WTC11 (cell line): ENCODE data around the gene EPS8L2. TPM values are rescaled to one million over a fixed set of nuclear protein-coding genes. Genes with fewer than 3 reads are reported as not detected.

Experiments
- ATAC-seq: fragments of 200-7000 bp; cut with Tn5 transposase; 2 replicates; pipeline ENCODE4 v1.10.0; 2021; ENCODE audit warnings: mild to moderate bottlenecking, moderate library complexity
- CTCF ChIA-PET: fragments of 300-600 bp; sonication (Branson Sonifier 250); formaldehyde crosslinking; loops from one replicate; lab custom pipeline; 2021; ENCODE audit warnings: antibody characterized with exemption; lab: Charles Lee
- POLR2A ChIA-PET: fragments of 350-600 bp; sonication (Branson Sonifier 250); formaldehyde crosslinking; loops from one replicate; lab custom pipeline; 2021; ENCODE audit warnings: antibody characterized with exemption; lab: Charles Lee
- DNase-seq: peaks from one replicate; pipeline ENCODE4 v3.0.0; 2021; ENCODE audit warnings: low spot score
- H3K27ac Mint-ChIP-seq: 2 replicates; pipeline ENCODE4 v1.8.0; 2021; ENCODE audit warnings: mixed read lengths
- H3K27me3 Mint-ChIP-seq: 2 replicates; pipeline ENCODE4 v1.8.0; 2021; ENCODE audit warnings: low read depth, mild to moderate bottlenecking, moderate library complexity, mixed read lengths
- H3K36me3 Mint-ChIP-seq: 2 replicates; pipeline ENCODE4 v1.8.0; 2021; ENCODE audit warnings: mixed read lengths
- H3K4me1 Mint-ChIP-seq: 2 replicates; pipeline ENCODE4 v1.8.0; 2022; ENCODE audit warnings: mixed read lengths
- H3K4me3 Mint-ChIP-seq: 2 replicates; pipeline ENCODE4 v1.8.0; 2021; ENCODE audit warnings: mild to moderate bottlenecking, moderate library complexity, mixed read lengths
- H3K9me3 Mint-ChIP-seq: 2 replicates; pipeline ENCODE4 v1.8.0; 2021; ENCODE audit warnings: mixed read lengths
- E2F4 ChIP-seq: sonication (generic); formaldehyde crosslinking; IDR thresholded peaks from 2 replicates; pipeline ENCODE4 v1.8.1; 2022; ENCODE audit warnings: low read depth, mild to moderate bottlenecking, moderate library complexity, missing genetic modification reagents, borderline replicate concordance
- E2F5 ChIP-seq: sonication (generic); formaldehyde crosslinking; IDR thresholded peaks from 2 replicates; pipeline ENCODE4 v1.8.1; 2022; ENCODE audit warnings: mild to moderate bottlenecking, moderate library complexity, missing genetic modification reagents
- EMX1 ChIP-seq: fragments of 250-450 bp; sonication (Bioruptor Pico); IDR thresholded peaks from 2 replicates; pipeline ENCODE4 v1.8.0; 2021; ENCODE audit warnings: mild to moderate bottlenecking
- FOXP1 ChIP-seq: sonication (generic); formaldehyde crosslinking; IDR thresholded peaks from 2 replicates; pipeline ENCODE4 v1.8.0; 2022; ENCODE audit warnings: missing genetic modification reagents, mild to moderate bottlenecking, moderate library complexity, borderline replicate concordance
- GABPB1 ChIP-seq: sonication (generic); formaldehyde crosslinking; IDR thresholded peaks from 2 replicates; pipeline ENCODE4 v1.8.1; 2023; ENCODE audit warnings: mild to moderate bottlenecking, missing genetic modification reagents
- HMGA2 ChIP-seq: fragments of 250-450 bp; sonication (Bioruptor Pico); IDR thresholded peaks from 2 replicates; pipeline ENCODE4 v1.4.0; 2021; ENCODE audit warnings: mild to moderate bottlenecking, moderate library complexity
- JUN ChIP-seq: sonication (generic); formaldehyde crosslinking; IDR thresholded peaks from 2 replicates; pipeline ENCODE4 v1.8.0; 2023; ENCODE audit warnings: mild to moderate bottlenecking, missing genetic modification reagents
- NR1H2 ChIP-seq: sonication (generic); formaldehyde crosslinking; IDR thresholded peaks from 2 replicates; pipeline ENCODE4 v1.9.0; 2021; ENCODE audit warnings: mild to moderate bottlenecking, moderate library complexity, missing genetic modification reagents
- NR3C1 ChIP-seq: sonication (generic); formaldehyde crosslinking; conservative IDR thresholded peaks from 2 replicates; pipeline ENCODE4 v1.8.1; 2023; ENCODE audit warnings: low read depth, mild to moderate bottlenecking, missing genetic modification reagents
- PRDM15 ChIP-seq: sonication (generic); formaldehyde crosslinking; IDR thresholded peaks from 2 replicates; pipeline ENCODE4 v1.8.0; 2022; ENCODE audit warnings: missing genetic modification reagents
- SMAD4 ChIP-seq: sonication (generic); formaldehyde crosslinking; IDR thresholded peaks from 2 replicates; pipeline ENCODE4 v1.8.0; 2022; ENCODE audit warnings: mild to moderate bottlenecking, missing genetic modification reagents
- SP1 ChIP-seq: sonication (generic); formaldehyde crosslinking; conservative IDR thresholded peaks from 2 replicates; pipeline ENCODE4 v1.8.1; 2022; ENCODE audit warnings: missing genetic modification reagents
- STAT6 ChIP-seq: sonication (generic); formaldehyde crosslinking; conservative IDR thresholded peaks from 2 replicates; pipeline ENCODE4 v1.8.1; 2023; ENCODE audit warnings: mild to moderate bottlenecking, low read depth, missing genetic modification reagents, moderate library complexity
- USF1 ChIP-seq: sonication (generic); formaldehyde crosslinking; IDR thresholded peaks from 2 replicates; pipeline ENCODE4 v1.8.0; 2022; ENCODE audit warnings: mild to moderate bottlenecking, missing genetic modification reagents
- ZNF121 ChIP-seq: sonication (generic); formaldehyde crosslinking; IDR thresholded peaks from 2 replicates; pipeline ENCODE4 v1.8.0; 2023; ENCODE audit warnings: missing genetic modification reagents
- ZNF138 ChIP-seq: sonication (generic); formaldehyde crosslinking; conservative IDR thresholded peaks from 2 replicates; pipeline ENCODE4 v1.8.1; 2022; ENCODE audit warnings: mild to moderate bottlenecking, moderate library complexity, missing genetic modification reagents
- ZNF281 ChIP-seq: sonication (generic); formaldehyde crosslinking; IDR thresholded peaks from 2 replicates; pipeline ENCODE4 v1.8.0; 2023; ENCODE audit warnings: mild to moderate bottlenecking, missing genetic modification reagents
- ZNF425 ChIP-seq: fragments of 250-450 bp; sonication (Bioruptor Pico); conservative IDR thresholded peaks from 2 replicates; pipeline ENCODE4 v1.9.0; 2021; ENCODE audit warnings: mild to moderate bottlenecking
- ZSCAN18 ChIP-seq: fragments of 250-450 bp; sonication (Bioruptor Pico); IDR thresholded peaks from 2 replicates; pipeline ENCODE4 v2.1.2; 2022; ENCODE audit warnings: mild to moderate bottlenecking, moderate library complexity
- total RNA-seq: library from RNA; stranded (reverse); gene quantifications from 3 replicates; pipeline ENCODE4 v1.2.3, GENCODE V29; 2021

The EPS8L2 gene
- total RNA-seq, 1 experiment from 2014 or later = 51.6 TPM

GRCh38 chr11:688681-689080 is 17.4 kb upstream of the EPS8L2 start:
- CTCF ChIA-PET = interaction anchor here (1.0 kb wide), 1 partner anchor 17 kb away, joined by 3 read pairs; no protein-coding TSS in a partner anchor
- H3K9me3 Mint-ChIP-seq = no peaks in the 10 kb centered on the region

More at GRCh38 chr11:688681-689080, 17.4 kb upstream of the EPS8L2 start:
- Mint-ChIP-seq H3K4me1 (peaks cover 28% of the 10 kb centered on the region), H3K27me3 (no peaks in the 10 kb centered on the region), H3K27ac (no peak overlapping the region), H3K36me3 (peaks cover 51% of the 10 kb centered on the region), H3K4me3 (no peak overlapping the region)
- POLR2A ChIA-PET = no interaction called here
- DNase-seq = no peak
- TF ChIP-seq FOXP1 (CRISPR knock-in tag) (no peak), ZNF121 (CRISPR knock-in tag) (no peak), ZSCAN18 (CRISPR knock-in tag) (no peak), STAT6 (CRISPR knock-in tag) (no peak), E2F4 (CRISPR knock-in tag) (no peak), JUN (CRISPR knock-in tag) (no peak), HMGA2 (CRISPR knock-in tag) (no peak), ZNF281 (no peak), SMAD4 (no peak), SP1 (CRISPR knock-in tag) (no peak), NR1H2 (CRISPR knock-in tag) (no peak), EMX1 (CRISPR knock-in tag) (no peak), ZNF138 (CRISPR knock-in tag) (no peak), E2F5 (CRISPR knock-in tag) (no peak), GABPB1 (CRISPR knock-in tag) (no peak), ZNF425 (CRISPR knock-in tag) (no peak), NR3C1 (CRISPR knock-in tag) (no peak), PRDM15 (CRISPR knock-in tag) (no peak), USF1 (CRISPR knock-in tag) (no peak)
- ATAC-seq = no peak
